ENCODE data around the gene TARS2.
A peak's percentile ranks its signal among the peaks of the same experiment; 100 is the strongest.

Gene TARS2

GRCh38 chr1:150543500-150544143 lies 56.4 kb downstream of the TARS2 start:
- Histone ChIP-seq H3K4ac (ENCODE audit: low read length) (no peak overlapping the region), H3K23ac (ENCODE audit: low read depth, low read length, poor library complexity) (no peak overlapping the region), H2BK12ac (ENCODE audit: low read length) (no peak overlapping the region), H2BK120ac (ENCODE audit: low read depth, low read length) (no peak overlapping the region), H2BK15ac (ENCODE audit: low read length) (no peak overlapping the region), H3K79me1 (ENCODE audit: low read depth, low read length) (no peaks in the 10 kb centered on the region), H3K27ac (replicated peaks; ENCODE audit: low read length) (no peak overlapping the region), H3K36me3 (replicated peaks in 1 of 2; ENCODE audit: control insufficient read depth in 2 of 2, insufficient read depth in 2 of 2, low read length in 2 of 2) (no peaks in the 10 kb centered on the region), H4K8ac (ENCODE audit: low read depth, low read length) (no peak overlapping the region), H3K9ac (ENCODE audit: low read depth, low read length, poor library complexity) (no peak overlapping the region), H3K4me3 (ENCODE audit: low read length in 2 of 2) (no peak overlapping the region), H3K4me2 (ENCODE audit: insufficient read depth, low read length, poor library complexity, severe bottlenecking) (no peak overlapping the region), H2AFZ (ENCODE audit: low read length) (peak overlapping the region; percentile 66), H3K14ac (ENCODE audit: low read length) (no peak overlapping the region), H3K27me3 (ENCODE audit: control insufficient read depth in 3 of 3, insufficient read depth in 3 of 3, low read depth in 1 of 3, low read length in 3 of 3) (peaks cover 0 to 4% (median 0%) of the 10 kb centered on the region in 3 experiments), H3K4me1 (ENCODE audit: control insufficient read depth in 2 of 2, insufficient read depth in 1 of 2, low read depth in 1 of 2, low read length in 2 of 2) (peaks cover 5 to 6% of the 10 kb centered on the region in 2 donors), H2AK5ac (ENCODE audit: low read depth, low read length) (no peak overlapping the region), H3K18ac (ENCODE audit: low read length) (peak overlapping the region; percentile 52), H4K91ac (ENCODE audit: low read depth, low read length, poor library complexity) (no peak overlapping the region), H2BK5ac (ENCODE audit: low read length) (no peak overlapping the region), H3K9me3 (replicated peaks in 1 of 2; ENCODE audit: control insufficient read depth in 2 of 2, insufficient read depth in 1 of 2, low read depth in 1 of 2, low read length in 2 of 2) (no peaks in the 10 kb centered on the region)
- DNase-seq (ENCODE audit: low spot score) = no peak
- WGBS, 2 donors (ENCODE audit: extremely low coverage in 2 of 2, insufficient read length in 2 of 2, insufficient replicate concordance in 1 of 2) = no CpG with 5 or more reads among the region's 13 CpGs

- H3K79me1 ChIP-seq (ENCODE audit: low read depth, low read length) = no peaks in the 10 kb centered on the region
- H2BK5ac ChIP-seq (ENCODE audit: low read length) = no peak overlapping the region
- H2BK15ac ChIP-seq (ENCODE audit: low read length) = no peak overlapping the region
- H3K23ac ChIP-seq (ENCODE audit: low read depth, low read length, poor library complexity) = no peak overlapping the region
- no peak overlapping the region for H2BK120ac ChIP-seq (ENCODE audit: low read depth, low read length)
- no CpG with 5 or more reads among the region's 3 CpGs for WGBS, 2 donors (ENCODE audit: extremely low coverage in 2 of 2, insufficient read length in 2 of 2, insufficient replicate concordance in 1 of 2)
- H2BK12ac ChIP-seq (ENCODE audit: low read length) = no peak overlapping the region
- H2AK5ac ChIP-seq (ENCODE audit: low read depth, low read length) = no peak overlapping the region
- no peak for DNase-seq (ENCODE audit: low spot score)
- no peak overlapping the region for H3K18ac ChIP-seq (ENCODE audit: low read length)
- no peak overlapping the region for H2AFZ ChIP-seq (ENCODE audit: low read length)
- H3K4ac ChIP-seq (ENCODE audit: low read length) = no peak overlapping the region
- H3K9me3 ChIP-seq (replicated peaks in 1 of 2; ENCODE audit: control insufficient read depth in 2 of 2, insufficient read depth in 1 of 2, low read depth in 1 of 2, low read length in 2 of 2) = no peaks in the 10 kb centered on the region
- no peak overlapping the region for H3K14ac ChIP-seq (ENCODE audit: low read length)
- no peak overlapping the region for H3K9ac ChIP-seq (ENCODE audit: low read depth, low read length, poor library complexity)
- H3K27ac ChIP-seq (replicated peaks; ENCODE audit: low read length) = no peak overlapping the region
- H3K4me3 ChIP-seq (ENCODE audit: low read length in 2 of 2) = no peak overlapping the region
- peaks cover 0 to 7% (median 0%) of the 10 kb centered on the region in 3 experiments for H3K27me3 ChIP-seq (ENCODE audit: control insufficient read depth in 3 of 3, insufficient read depth in 3 of 3, low read depth in 1 of 3, low read length in 3 of 3)
- H3K4me2 ChIP-seq (ENCODE audit: insufficient read depth, low read length, poor library complexity, severe bottlenecking) = no peak overlapping the region
- no peak overlapping the region for H4K8ac ChIP-seq (ENCODE audit: low read depth, low read length)
- H3K36me3 ChIP-seq (replicated peaks in 1 of 2; ENCODE audit: control insufficient read depth in 2 of 2, insufficient read depth in 2 of 2, low read length in 2 of 2) = no peaks in the 10 kb centered on the region
- peaks cover 5 to 7% of the 10 kb centered on the region in 2 donors for H3K4me1 ChIP-seq (ENCODE audit: control insufficient read depth in 2 of 2, insufficient read depth in 1 of 2, low read depth in 1 of 2, low read length in 2 of 2)
- H4K91ac ChIP-seq (ENCODE audit: low read depth, low read length, poor library complexity) = no peak overlapping the region
Measured at GRCh38 chr1:150544204-150544603, 57.0 kb downstream of the TARS2 start.

- Histone ChIP-seq H2AK5ac (ENCODE audit: low read depth, low read length) (peak overlapping the region; percentile 46), H2BK12ac (ENCODE audit: low read length) (no peak overlapping the region), H2BK120ac (ENCODE audit: low read depth, low read length) (no peak overlapping the region), H3K79me1 (ENCODE audit: low read depth, low read length) (no peaks in the 10 kb centered on the region), H2BK5ac (ENCODE audit: low read length) (no peak overlapping the region), H3K14ac (ENCODE audit: low read length) (no peak overlapping the region), H3K9me3 (replicated peaks in 1 of 2; ENCODE audit: control insufficient read depth in 2 of 2, insufficient read depth in 1 of 2, low read depth in 1 of 2, low read length in 2 of 2) (no peaks in the 10 kb centered on the region), H2AFZ (ENCODE audit: low read length) (no peak overlapping the region), H3K27ac (replicated peaks; ENCODE audit: low read length) (no peak overlapping the region), H3K36me3 (replicated peaks in 1 of 2; ENCODE audit: control insufficient read depth in 2 of 2, insufficient read depth in 2 of 2, low read length in 2 of 2) (no peaks in the 10 kb centered on the region), H4K8ac (ENCODE audit: low read depth, low read length) (no peak overlapping the region), H4K91ac (ENCODE audit: low read depth, low read length, poor library complexity) (no peak overlapping the region), H3K4me1 (ENCODE audit: control insufficient read depth in 2 of 2, insufficient read depth in 1 of 2, low read depth in 1 of 2, low read length in 2 of 2) (peaks cover 7 to 10% of the 10 kb centered on the region in 2 donors), H3K27me3 (ENCODE audit: control insufficient read depth in 3 of 3, insufficient read depth in 3 of 3, low read depth in 1 of 3, low read length in 3 of 3) (peaks cover 0 to 15% (median 0%) of the 10 kb centered on the region in 3 experiments), H3K4ac (ENCODE audit: low read length) (no peak overlapping the region), H3K4me2 (ENCODE audit: insufficient read depth, low read length, poor library complexity, severe bottlenecking) (no peak overlapping the region), H3K9ac (ENCODE audit: low read depth, low read length, poor library complexity) (no peak overlapping the region), H3K4me3 (ENCODE audit: low read length in 2 of 2) (no peak overlapping the region), H3K18ac (ENCODE audit: low read length) (no peak overlapping the region), H3K23ac (ENCODE audit: low read depth, low read length, poor library complexity) (no peak overlapping the region), H2BK15ac (ENCODE audit: low read length) (no peak overlapping the region)
- no peak for DNase-seq (ENCODE audit: low spot score)
- no CpG with 5 or more reads among the region's 6 CpGs for WGBS, 2 donors (ENCODE audit: extremely low coverage in 2 of 2, insufficient read length in 2 of 2, insufficient replicate concordance in 1 of 2)
Measured at GRCh38 chr1:150545486-150546032, 58.3 kb downstream of the TARS2 start.

GRCh38 chr1:150546294-150546937 lies 59.2 kb downstream of the TARS2 start:
- Histone ChIP-seq H2AFZ (ENCODE audit: low read length) (no peak overlapping the region), H2BK120ac (ENCODE audit: low read depth, low read length) (no peak overlapping the region), H2BK12ac (ENCODE audit: low read length) (no peak overlapping the region), H3K9ac (ENCODE audit: low read depth, low read length, poor library complexity) (no peak overlapping the region), H3K79me1 (ENCODE audit: low read depth, low read length) (no peaks in the 10 kb centered on the region), H3K4me3 (ENCODE audit: low read length in 2 of 2) (no peak overlapping the region), H2BK15ac (ENCODE audit: low read length) (no peak overlapping the region), H2BK5ac (ENCODE audit: low read length) (no peak overlapping the region), H3K36me3 (replicated peaks in 1 of 2; ENCODE audit: control insufficient read depth in 2 of 2, insufficient read depth in 2 of 2, low read length in 2 of 2) (no peaks in the 10 kb centered on the region), H3K4ac (ENCODE audit: low read length) (no peak overlapping the region), H3K27ac (replicated peaks; ENCODE audit: low read length) (no peak overlapping the region), H3K27me3 (ENCODE audit: control insufficient read depth in 3 of 3, insufficient read depth in 3 of 3, low read depth in 1 of 3, low read length in 3 of 3) (peaks cover 0 to 15% (median 0%) of the 10 kb centered on the region in 3 experiments), H2AK5ac (ENCODE audit: low read depth, low read length) (no peak overlapping the region), H3K23ac (ENCODE audit: low read depth, low read length, poor library complexity) (peak overlapping the region; percentile 85), H3K18ac (ENCODE audit: low read length) (no peak overlapping the region), H3K4me1 (ENCODE audit: control insufficient read depth in 2 of 2, insufficient read depth in 1 of 2, low read depth in 1 of 2, low read length in 2 of 2) (peaks cover 7 to 10% of the 10 kb centered on the region in 2 donors), H4K8ac (ENCODE audit: low read depth, low read length) (no peak overlapping the region), H4K91ac (ENCODE audit: low read depth, low read length, poor library complexity) (no peak overlapping the region), H3K14ac (ENCODE audit: low read length) (no peak overlapping the region), H3K9me3 (replicated peaks in 1 of 2; ENCODE audit: control insufficient read depth in 2 of 2, insufficient read depth in 1 of 2, low read depth in 1 of 2, low read length in 2 of 2) (no peaks in the 10 kb centered on the region), H3K4me2 (ENCODE audit: insufficient read depth, low read length, poor library complexity, severe bottlenecking) (no peak overlapping the region)
- DNase-seq (ENCODE audit: low spot score) = no peak
- WGBS, 2 donors (ENCODE audit: extremely low coverage in 2 of 2, insufficient read length in 2 of 2, insufficient replicate concordance in 1 of 2) = no CpG with 5 or more reads among the region's 16 CpGs
